Activated CD4-positive, alpha-beta T cell treated with anti-CD3 and anti-CD28 coated beads, Interleukin-2, amount 10 ng/mL, durations not matched to agents 24 days and 14 days (primary cell): ENCODE measurements around the gene RANBP10. TPM values are rescaled to one million over a fixed set of nuclear protein-coding genes. Genes with fewer than 3 reads are reported as not detected.
"Not testable (repeated sequence)": the region's sequence is repeated elsewhere in the genome, so short reads cannot be mapped to it uniquely, and the experiment has no call there.

Experiments
- DNase-seq: peaks from one replicate; pipeline ENCODE4 v3.0.0; 2022
- H3K27ac Mint-ChIP-seq: one replicate; pipeline ENCODE4 v1.8.0; 2022; ENCODE audit warnings: mild to moderate bottlenecking, mixed read lengths
- H3K27me3 Mint-ChIP-seq: one replicate; pipeline ENCODE4 v1.8.0; 2022; ENCODE audit warnings: mixed read lengths
- H3K36me3 Mint-ChIP-seq: one replicate; pipeline ENCODE4 v1.8.0; 2022; ENCODE audit warnings: low read depth, mild to moderate bottlenecking, mixed read lengths
- H3K4me1 Mint-ChIP-seq: one replicate; pipeline ENCODE4 v1.8.0; 2021; ENCODE audit warnings: mixed read lengths
- H3K4me3 Mint-ChIP-seq: one replicate; pipeline ENCODE4 v1.8.0; 2022; ENCODE audit warnings: mild to moderate bottlenecking, moderate library complexity, mixed read lengths
- H3K9me3 Mint-ChIP-seq: one replicate; pipeline ENCODE4 v1.8.0; 2021; ENCODE audit warnings: mixed read lengths
- intact Hi-C: fragments of 100-400 bp; cut with micrococcal nuclease; formaldehyde crosslinking; loops from one replicate; pipeline ENCODE4 v1.15.1; 2023
- total RNA-seq: library from RNA; stranded (reverse); gene quantifications from 2 replicates; pipeline ENCODE4 v1.2.3, GENCODE V29; 2022

Gene RANBP10
- total RNA-seq, 1 donor from 2014 or later: 18.6 TPM

- H3K36me3 Mint-ChIP-seq: peaks cover 17% of the 10 kb centered on the region
- no peak for DNase-seq
- no peaks in the 10 kb centered on the region for H3K9me3 Mint-ChIP-seq
- peak overlapping the region; percentile 41 for H3K27ac Mint-ChIP-seq
- no peaks in the 10 kb centered on the region for H3K27me3 Mint-ChIP-seq
- no peak overlapping the region for H3K4me3 Mint-ChIP-seq
- H3K4me1 Mint-ChIP-seq: peaks cover 17% of the 10 kb centered on the region
- intact Hi-C loops: no loop called here
Observed at GRCh38 chr16:67762385-67762784, 44.0 kb downstream of the RANBP10 start.

GRCh38 chr16:67761924-67762323 is 44.4 kb downstream of the RANBP10 start:
- Mint-ChIP-seq H3K27ac (no peak overlapping the region), H3K9me3 (no peaks in the 10 kb centered on the region), H3K4me1 (peaks cover 17% of the 10 kb centered on the region), H3K27me3 (no peaks in the 10 kb centered on the region), H3K4me3 (no peak overlapping the region), H3K36me3 (peaks cover 15% of the 10 kb centered on the region)
- no peak for DNase-seq
- intact Hi-C loops: no loop called here

GRCh38 chr16:67760956-67761230 is 45.5 kb downstream of the RANBP10 start:
- peak overlapping the region; percentile 21 for H3K27ac Mint-ChIP-seq

GRCh38 chr16:67760206-67760955 is 46.0 kb downstream of the RANBP10 start:
- peak overlapping the region; percentile 21 for H3K27ac Mint-ChIP-seq
- intact Hi-C loops: no loop called here
- H3K27me3 Mint-ChIP-seq: no peaks in the 10 kb centered on the region
- no peak overlapping the region for H3K4me3 Mint-ChIP-seq
- DNase-seq: no peak
- no peaks in the 10 kb centered on the region for H3K9me3 Mint-ChIP-seq
- H3K36me3 Mint-ChIP-seq: peaks cover 6% of the 10 kb centered on the region
- H3K4me1 Mint-ChIP-seq: peaks cover 17% of the 10 kb centered on the region

More at GRCh38 chr16:67760956-67761230, 45.5 kb downstream of the RANBP10 start:
- H3K9me3 Mint-ChIP-seq: no peaks in the 10 kb centered on the region
- no peak overlapping the region for H3K4me3 Mint-ChIP-seq
- no peaks in the 10 kb centered on the region for H3K27me3 Mint-ChIP-seq
- peaks cover 17% of the 10 kb centered on the region for H3K4me1 Mint-ChIP-seq
- DNase-seq: no peak
- intact Hi-C loops: no loop called here
- H3K36me3 Mint-ChIP-seq: peaks cover 7% of the 10 kb centered on the region

GRCh38 chr16:67758966-67759365 is 47.4 kb downstream of the RANBP10 start:
- peaks cover 17% of the 10 kb centered on the region for H3K4me1 Mint-ChIP-seq
- intact Hi-C loops: no loop called here
- H3K4me3 Mint-ChIP-seq: no peak overlapping the region
- no peaks in the 10 kb centered on the region for H3K9me3 Mint-ChIP-seq
- no peaks in the 10 kb centered on the region for H3K27me3 Mint-ChIP-seq
- DNase-seq: no peak
- peaks cover 6% of the 10 kb centered on the region for H3K36me3 Mint-ChIP-seq
- H3K27ac Mint-ChIP-seq: no peak overlapping the region

- intact Hi-C loops: no loop called here
- Mint-ChIP-seq H3K36me3 (peaks cover 8% of the 10 kb centered on the region), H3K4me3 (no peak overlapping the region), H3K27ac (no peak overlapping the region), H3K27me3 (no peaks in the 10 kb centered on the region), H3K9me3 (no peaks in the 10 kb centered on the region), H3K4me1 (peaks cover 16% of the 10 kb centered on the region)
- DNase-seq: no peak
Observed at GRCh38 chr16:67758006-67758405, 48.4 kb downstream of the RANBP10 start.

- Mint-ChIP-seq H3K4me1 (peaks cover 2% of the 10 kb centered on the region), H3K9me3 (no peaks in the 10 kb centered on the region), H3K27me3 (no peaks in the 10 kb centered on the region), H3K36me3 (peaks cover 2% of the 10 kb centered on the region), H3K4me3 (no peak overlapping the region), H3K27ac (no peak overlapping the region)
- intact Hi-C loops: no loop called here
- DNase-seq: no peak
Observed at GRCh38 chr16:67752641-67753040, 53.7 kb downstream of the RANBP10 start.

- H3K27me3 Mint-ChIP-seq, H3K27ac Mint-ChIP-seq, DNase-seq, intact Hi-C loops, H3K4me1 Mint-ChIP-seq, H3K9me3 Mint-ChIP-seq, H3K4me3 Mint-ChIP-seq, H3K36me3 Mint-ChIP-seq: not testable (repeated sequence)
Observed at GRCh38 chr16:67751331-67751730, 55.0 kb downstream of the RANBP10 start.

- Mint-ChIP-seq H3K36me3 (peaks cover 4% of the 10 kb centered on the region), H3K27ac (no peak overlapping the region), H3K4me3 (no peak overlapping the region), H3K4me1 (peaks cover 2% of the 10 kb centered on the region), H3K9me3 (no peaks in the 10 kb centered on the region), H3K27me3 (no peaks in the 10 kb centered on the region)
- intact Hi-C loops: no loop called here
- no peak for DNase-seq
Observed at GRCh38 chr16:67750466-67750865, 55.9 kb downstream of the RANBP10 start.

- intact Hi-C loops: no loop called here
- no peaks in the 10 kb centered on the region for H3K27me3 Mint-ChIP-seq
- no peak overlapping the region for H3K27ac Mint-ChIP-seq
- H3K4me1 Mint-ChIP-seq: peaks cover 2% of the 10 kb centered on the region
- peaks cover 5% of the 10 kb centered on the region for H3K36me3 Mint-ChIP-seq
- no peaks in the 10 kb centered on the region for H3K9me3 Mint-ChIP-seq
- no peak for DNase-seq
- no peak overlapping the region for H3K4me3 Mint-ChIP-seq
Observed at GRCh38 chr16:67749436-67750078, 56.8 kb downstream of the RANBP10 start.

GRCh38 chr16:67748834-67749233 is 57.5 kb downstream of the RANBP10 start:
- intact Hi-C loops: no loop called here
- Mint-ChIP-seq H3K27me3 (no peaks in the 10 kb centered on the region), H3K9me3 (no peaks in the 10 kb centered on the region), H3K4me3 (no peak overlapping the region), H3K4me1 (peaks cover 2% of the 10 kb centered on the region), H3K36me3 (peaks cover 8% of the 10 kb centered on the region), H3K27ac (peak overlapping the region; percentile 8)
- DNase-seq: no peak

- H3K36me3 Mint-ChIP-seq: peaks cover 17% of the 10 kb centered on the region
Observed at GRCh38 chr16:67746846-67747245, 59.5 kb downstream of the RANBP10 start.

GRCh38 chr16:67741118-67741517 is 65.2 kb downstream of the RANBP10 start:
- H3K4me1 Mint-ChIP-seq: no peaks in the 10 kb centered on the region
- no peaks in the 10 kb centered on the region for H3K9me3 Mint-ChIP-seq
- no peak overlapping the region for H3K27ac Mint-ChIP-seq
- H3K36me3 Mint-ChIP-seq: peaks cover 25% of the 10 kb centered on the region
- intact Hi-C loops: no loop called here
- H3K4me3 Mint-ChIP-seq: no peak overlapping the region
- DNase-seq: no peak
- no peaks in the 10 kb centered on the region for H3K27me3 Mint-ChIP-seq

More at GRCh38 chr16:67746846-67747245, 59.5 kb downstream of the RANBP10 start:
- H3K9me3 Mint-ChIP-seq: no peaks in the 10 kb centered on the region
- no peak overlapping the region for H3K27ac Mint-ChIP-seq
- H3K4me1 Mint-ChIP-seq: peaks cover 2% of the 10 kb centered on the region
- H3K4me3 Mint-ChIP-seq: no peak overlapping the region
- H3K27me3 Mint-ChIP-seq: no peaks in the 10 kb centered on the region
- no peak for DNase-seq
- intact Hi-C loops: no loop called here

- no peak overlapping the region for H3K4me3 Mint-ChIP-seq
- H3K27ac Mint-ChIP-seq: no peak overlapping the region
- no peaks in the 10 kb centered on the region for H3K4me1 Mint-ChIP-seq
- intact Hi-C loops: no loop called here
- H3K9me3 Mint-ChIP-seq: no peaks in the 10 kb centered on the region
- no peak for DNase-seq
- no peaks in the 10 kb centered on the region for H3K27me3 Mint-ChIP-seq
- peaks cover 24% of the 10 kb centered on the region for H3K36me3 Mint-ChIP-seq
Observed at GRCh38 chr16:67740391-67740790, 66.0 kb downstream of the RANBP10 start.

- Mint-ChIP-seq H3K9me3 (no peaks in the 10 kb centered on the region), H3K4me3 (no peak overlapping the region), H3K36me3 (peaks cover 12% of the 10 kb centered on the region), H3K27me3 (no peaks in the 10 kb centered on the region), H3K4me1 (no peaks in the 10 kb centered on the region), H3K27ac (no peak overlapping the region)
- intact Hi-C loops: no loop called here
- DNase-seq: no peak
Observed at GRCh38 chr16:67736858-67737257, 69.5 kb downstream of the RANBP10 start.
